Endothelial cell of umbilical vein (primary cell): ENCODE measurements around the gene FNDC1. TPM values are rescaled to one million over a fixed set of nuclear protein-coding genes. Genes with fewer than 3 reads are reported as not detected.

Source experiments
- BruUV-seq: library from RNA; stranded (reverse); fragments of 400-500 nt; replicated peaks from 2 replicates; lab custom pipeline; 2021; lab: Mats Ljungman, UMichigan
- CTCF ChIA-PET: fragments of 300-600, 350-600 bp; sonication (Branson Sonifier 250); formaldehyde crosslinking; loops from one replicate; lab custom pipeline; 2021; ENCODE audit warnings: antibody characterized with exemption, inconsistent platforms; lab: Charles Lee
- POLR2A ChIA-PET: fragments of 300-600, 350-600 bp; sonication (Branson Sonifier 250); formaldehyde crosslinking; loops from one replicate; lab custom pipeline; 2021; ENCODE audit warnings: antibody characterized with exemption, inconsistent platforms; lab: Charles Lee
- DNase-seq: peaks from one replicate; pipeline ENCODE4 v3.0.0-alpha.2; 2011; ENCODE audit warnings: low read depth, low spot score
- FAIRE-seq: peaks from 2 replicates; lab custom pipeline; 2011; peaks lifted over from hg19 to GRCh38; lab: Jason Lieb, UNC
- H2AFZ ChIP-seq: 2 replicates; pipeline ENCODE4 v1.6.0; 2012; ENCODE audit warnings: low read depth, low read length, control low read depth, inconsistent platforms
- H3K27ac ChIP-seq: 2 replicates; pipeline ENCODE4 v1.5.1; 2011; ENCODE audit warnings: low read depth, mild to moderate bottlenecking, control low read depth, low read length, moderate library complexity; ENCODE audit not compliant: insufficient read depth
- H3K27me3 ChIP-seq, 2 experiments: 2 replicates each; pipeline versions ENCODE4 v1.6.0 to v1.6.1; 2011; ENCODE audit warnings: low read length in 2 of 2, mixed read lengths in 1 of 2; ENCODE audit not compliant: control insufficient read depth in 2 of 2, insufficient read depth in 2 of 2
- H3K36me3 ChIP-seq, 2 experiments: 2 replicates in 1 of 2; 3 replicates in 1 of 2; pipeline ENCODE4 v1.5.1; 2011; ENCODE audit warnings: low read length in 2 of 2, mild to moderate bottlenecking in 1 of 2, moderate library complexity in 1 of 2; ENCODE audit not compliant: control insufficient read depth in 2 of 2, insufficient read depth in 2 of 2; ENCODE audit errors: extremely low read depth in 1 of 2
- H3K4me1 ChIP-seq: 3 replicates; pipeline ENCODE4 v1.5.1; 2011; ENCODE audit warnings: mild to moderate bottlenecking, low read length; ENCODE audit not compliant: control insufficient read depth, insufficient read depth; ENCODE audit errors: extremely low read depth
- H3K4me2 ChIP-seq: 2 replicates; pipeline ENCODE4 v1.6.1; 2011; ENCODE audit warnings: low read length, control low read depth, mixed read lengths; ENCODE audit not compliant: insufficient read depth
- H3K4me3 ChIP-seq, 3 experiments: fragments of 200-600 bp in 1 of 3; sonication (generic), shearing (Covaris generic) in 1 of 3; replicated peaks in 1 of 3; 2 replicates each; pipeline ENCODE4 v1.5.1; 2011 to 2016; ENCODE audit warnings: control low read depth in 3 of 3, low read length in 3 of 3, mild to moderate bottlenecking in 2 of 3, inconsistent platforms in 1 of 3, low read depth in 1 of 3, moderate library complexity in 1 of 3; ENCODE audit not compliant: insufficient read depth in 1 of 3
- H3K79me2 ChIP-seq: 2 replicates; pipeline ENCODE4 v1.6.0; 2012; ENCODE audit warnings: low read length, inconsistent platforms; ENCODE audit not compliant: control insufficient read depth, insufficient read depth
- H3K9ac ChIP-seq: replicated peaks from 2 replicates; pipeline ENCODE3; 2011; ENCODE audit warnings: low read length, control low read depth; ENCODE audit not compliant: insufficient read depth; ENCODE audit errors: extremely low read depth
- H3K9me1 ChIP-seq: replicated peaks from 3 replicates; pipeline ENCODE4 v1.6.0; 2011; ENCODE audit warnings: mild to moderate bottlenecking, low read length; ENCODE audit not compliant: control insufficient read depth, insufficient read depth; ENCODE audit errors: extremely low read depth
- H3K9me3 ChIP-seq: replicated peaks from 2 replicates; pipeline ENCODE4 v1.5.1; 2012; ENCODE audit warnings: low read length, inconsistent platforms; ENCODE audit not compliant: control insufficient read depth, insufficient read depth
- H4K20me1 ChIP-seq: replicated peaks from 2 replicates; pipeline ENCODE3; 2011; ENCODE audit warnings: mild to moderate bottlenecking, low read length; ENCODE audit not compliant: control insufficient read depth, insufficient read depth; ENCODE audit errors: extremely low read depth
- EZH2 ChIP-seq: IDR thresholded peaks from 2 replicates; pipeline ENCODE4 v1.6.1; 2012; ENCODE audit warnings: borderline replicate concordance, low read depth, mild to moderate bottlenecking, moderate library complexity, low read length, inconsistent platforms; ENCODE audit not compliant: severe bottlenecking
- FOS ChIP-seq: IDR thresholded peaks from 2 replicates; pipeline ENCODE4 v1.6.1; 2011; ENCODE audit warnings: mild to moderate bottlenecking, low read length, moderate library complexity, borderline replicate concordance; ENCODE audit not compliant: insufficient read depth
- GATA2 ChIP-seq: IDR thresholded peaks from 2 replicates; pipeline ENCODE4 v1.7.0; 2011; ENCODE audit warnings: low read depth, mild to moderate bottlenecking, moderate library complexity, mixed read lengths, low read length; ENCODE audit not compliant: insufficient read length, insufficient read depth
- JUN ChIP-seq: IDR thresholded peaks from 2 replicates; pipeline ENCODE4 v1.6.1; 2011; ENCODE audit warnings: borderline replicate concordance, low read depth; ENCODE audit not compliant: insufficient read length, insufficient read depth
- MYC ChIP-seq: IDR thresholded peaks from one replicate; pipeline ENCODE4 v1.6.1; 2011; ENCODE audit warnings: mild to moderate bottlenecking, low read depth, low read length
- POLR2A ChIP-seq: IDR thresholded peaks from 2 replicates; pipeline ENCODE4 v1.6.1; 2012; ENCODE audit warnings: low read depth, mild to moderate bottlenecking, control low read depth, low read length
- POLR2AphosphoS5 ChIP-seq: IDR thresholded peaks from 2 replicates; pipeline ENCODE4 v1.6.1; 2012; ENCODE audit warnings: low read depth, mild to moderate bottlenecking, control low read depth, low read length, moderate library complexity; ENCODE audit not compliant: insufficient read depth
- dilution Hi-C: fragments of 300-500 bp; cut with MboI; formaldehyde crosslinking; loops from one replicate; pipeline ENCODE4 v1.15.0; 2019; ENCODE audit warnings: low sequenced_read_pairs; ENCODE audit not compliant: extremely low pct_ligation_motif_present
- intact Hi-C: fragments of 100-400 bp; cut with micrococcal nuclease; formaldehyde crosslinking; loops from one replicate; pipeline ENCODE4 v1.10.0; 2022
- polyA plus RNA-seq, 4 experiments: library from polyadenylated mRNA; depleted of rRNA in 3 of 4; stranded (reverse) in 3 of 4; unstranded in 1 of 4; fragments of >200 nt; gene quantifications; 2 replicates each; pipeline versions ENCODE4 v1.2.1 to v1.2.3, GENCODE V29; 2011 to 2012; ENCODE audit warnings: missing spikeins in 1 of 4
- total RNA-seq: library from RNA; stranded (reverse); gene quantifications from 2 replicates; pipeline ENCODE4 v1.2.3, GENCODE V29; 2021
- TF ChIP-seq, protein P1 (sequence below), 2 donors: IDR thresholded peaks; 1 replicate in 1 of 2; 2 replicates in 1 of 2; pipeline ENCODE4 v1.5.1; 2011; ENCODE audit warnings: low read length in 2 of 2, mild to moderate bottlenecking in 2 of 2, moderate library complexity in 2 of 2, control low read depth in 1 of 2, inconsistent platforms in 1 of 2, low read depth in 1 of 2; ENCODE audit not compliant: insufficient read depth in 1 of 2; ENCODE audit errors: extremely low read depth in 1 of 2
- TF ChIP-seq, protein P2 (sequence below): IDR thresholded peaks from 2 replicates; pipeline ENCODE4 v1.6.1; 2011; ENCODE audit not compliant: insufficient read depth, insufficient read length

Gene FNDC1
- total and polyA plus RNA-seq, 2 donors (not counting 3 experiments of a cell fraction or from before 2014, with no cell fraction given), result 0.04 TPM; not detected in 1

DNA sequence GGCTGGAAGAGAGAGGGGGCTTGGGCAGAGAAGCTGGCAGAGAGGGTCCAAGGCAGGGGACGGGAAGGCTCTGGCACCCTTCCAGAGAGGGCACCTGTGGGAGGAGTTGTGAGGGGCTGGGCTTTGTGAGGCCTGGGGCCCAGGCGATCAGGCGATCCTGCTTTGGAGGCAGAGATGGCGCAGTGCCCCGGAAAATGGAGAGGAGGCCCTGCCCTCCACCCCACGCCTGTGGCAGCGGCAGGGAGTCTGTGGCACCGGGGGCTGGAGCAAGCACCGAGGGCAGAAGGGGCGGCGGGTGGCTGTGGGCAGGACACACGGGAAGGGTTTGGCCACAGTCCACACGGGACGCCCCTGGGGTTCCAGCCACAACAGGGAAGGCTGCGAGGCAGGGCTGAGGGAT is 36.5 kb upstream of the FNDC1 start:
- Histone ChIP-seq H3K4me1 (no peaks in the 10 kb centered on the region), H3K9me3 (no peaks in the 10 kb centered on the region), H3K9ac (no peak overlapping the region), H3K4me3 (no peak overlapping the region), H3K36me3 (no peaks in the 10 kb centered on the region), H3K9me1 (no peaks in the 10 kb centered on the region), H3K79me2 (no peaks in the 10 kb centered on the region), H3K27me3 (peaks cover 0 to 2% of the 10 kb centered on the region in 2 experiments), H2AFZ (no peak overlapping the region), H4K20me1 (no peaks in the 10 kb centered on the region), H3K27ac (no peak overlapping the region), H3K4me2 (no peak overlapping the region)
- dilution Hi-C loops, result no loop called here
- ChIA-PET CTCF (interaction anchor here (4.3 kb wide), 1 partner anchor 123 kb away, joined by 165 read pairs; no protein-coding TSS in a partner anchor), POLR2A (no interaction called here)
- no TSS peak for BruUV-seq
- FAIRE-seq, result no peak
- no peak for DNase-seq
- intact Hi-C loops, result no loop called here
- TF ChIP-seq MYC (no peak), EZH2 (no peak), POLR2A (no peak), POLR2AphosphoS5 (no peak), FOS (no peak), GATA2 (no peak), JUN (no peak)
- TF ChIP-seq, protein P1, sequence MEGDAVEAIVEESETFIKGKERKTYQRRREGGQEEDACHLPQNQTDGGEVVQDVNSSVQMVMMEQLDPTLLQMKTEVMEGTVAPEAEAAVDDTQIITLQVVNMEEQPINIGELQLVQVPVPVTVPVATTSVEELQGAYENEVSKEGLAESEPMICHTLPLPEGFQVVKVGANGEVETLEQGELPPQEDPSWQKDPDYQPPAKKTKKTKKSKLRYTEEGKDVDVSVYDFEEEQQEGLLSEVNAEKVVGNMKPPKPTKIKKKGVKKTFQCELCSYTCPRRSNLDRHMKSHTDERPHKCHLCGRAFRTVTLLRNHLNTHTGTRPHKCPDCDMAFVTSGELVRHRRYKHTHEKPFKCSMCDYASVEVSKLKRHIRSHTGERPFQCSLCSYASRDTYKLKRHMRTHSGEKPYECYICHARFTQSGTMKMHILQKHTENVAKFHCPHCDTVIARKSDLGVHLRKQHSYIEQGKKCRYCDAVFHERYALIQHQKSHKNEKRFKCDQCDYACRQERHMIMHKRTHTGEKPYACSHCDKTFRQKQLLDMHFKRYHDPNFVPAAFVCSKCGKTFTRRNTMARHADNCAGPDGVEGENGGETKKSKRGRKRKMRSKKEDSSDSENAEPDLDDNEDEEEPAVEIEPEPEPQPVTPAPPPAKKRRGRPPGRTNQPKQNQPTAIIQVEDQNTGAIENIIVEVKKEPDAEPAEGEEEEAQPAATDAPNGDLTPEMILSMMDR (IDR thresholded peaks at IDR 0.05; ENCODE audit: extremely low read depth in 1 of 2, insufficient read depth in 1 of 2, low read depth in 1 of 2, low read length in 2 of 2), result no peak
- TF ChIP-seq, protein P2, sequence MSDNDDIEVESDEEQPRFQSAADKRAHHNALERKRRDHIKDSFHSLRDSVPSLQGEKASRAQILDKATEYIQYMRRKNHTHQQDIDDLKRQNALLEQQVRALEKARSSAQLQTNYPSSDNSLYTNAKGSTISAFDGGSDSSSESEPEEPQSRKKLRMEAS, result no peak
